Measurements from ENCODE around the gene ARG1.

DNA sequence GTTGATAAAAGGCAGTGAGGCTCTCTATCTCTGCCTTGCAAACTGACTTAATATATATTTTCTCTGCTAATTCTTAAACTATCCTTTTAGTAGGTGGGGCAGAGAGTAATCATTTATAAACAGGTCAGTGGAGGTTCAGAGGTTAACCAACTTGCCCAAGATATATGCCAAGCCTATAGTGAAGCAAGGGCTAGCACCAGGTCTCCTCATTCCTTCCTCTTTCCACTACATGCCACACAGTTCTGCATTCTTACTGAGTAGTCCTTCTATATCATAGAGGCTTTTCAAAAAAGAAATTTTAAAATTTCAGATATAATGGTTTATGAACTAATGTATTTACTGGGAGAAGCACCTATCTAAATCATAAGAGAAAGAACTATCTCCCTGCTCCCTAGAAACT lies 8.5 kb downstream of the ARG1 start:
- TF ChIP-seq, protein P1, sequence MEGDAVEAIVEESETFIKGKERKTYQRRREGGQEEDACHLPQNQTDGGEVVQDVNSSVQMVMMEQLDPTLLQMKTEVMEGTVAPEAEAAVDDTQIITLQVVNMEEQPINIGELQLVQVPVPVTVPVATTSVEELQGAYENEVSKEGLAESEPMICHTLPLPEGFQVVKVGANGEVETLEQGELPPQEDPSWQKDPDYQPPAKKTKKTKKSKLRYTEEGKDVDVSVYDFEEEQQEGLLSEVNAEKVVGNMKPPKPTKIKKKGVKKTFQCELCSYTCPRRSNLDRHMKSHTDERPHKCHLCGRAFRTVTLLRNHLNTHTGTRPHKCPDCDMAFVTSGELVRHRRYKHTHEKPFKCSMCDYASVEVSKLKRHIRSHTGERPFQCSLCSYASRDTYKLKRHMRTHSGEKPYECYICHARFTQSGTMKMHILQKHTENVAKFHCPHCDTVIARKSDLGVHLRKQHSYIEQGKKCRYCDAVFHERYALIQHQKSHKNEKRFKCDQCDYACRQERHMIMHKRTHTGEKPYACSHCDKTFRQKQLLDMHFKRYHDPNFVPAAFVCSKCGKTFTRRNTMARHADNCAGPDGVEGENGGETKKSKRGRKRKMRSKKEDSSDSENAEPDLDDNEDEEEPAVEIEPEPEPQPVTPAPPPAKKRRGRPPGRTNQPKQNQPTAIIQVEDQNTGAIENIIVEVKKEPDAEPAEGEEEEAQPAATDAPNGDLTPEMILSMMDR (conservative IDR thresholded peaks at IDR 0.05): no peak
- TF ChIP-seq ZFX (IDR thresholded peaks at IDR 0.05): no peak
